Progenitor cell of endocrine pancreas (in vitro differentiated cells): ENCODE data around the gene LLPH. TPM values are rescaled to one million over a fixed set of nuclear protein-coding genes. Genes with fewer than 3 reads are reported as not detected.

Experiments
- DNase-seq: peaks from one replicate; pipeline ENCODE4 v3.0.0; 2021; ENCODE audit warnings: low spot score; ENCODE audit not compliant: unreplicated experiment
- H3K27ac Mint-ChIP-seq: 2 replicates; pipeline ENCODE4 v1.8.0; 2021; ENCODE audit warnings: mild to moderate bottlenecking, moderate library complexity, mixed read lengths
- H3K27me3 Mint-ChIP-seq: 2 replicates; pipeline ENCODE4 v1.8.0; 2021; ENCODE audit warnings: mixed read lengths
- H3K36me3 Mint-ChIP-seq: 2 replicates; pipeline ENCODE4 v1.8.0; 2022; ENCODE audit warnings: mixed read lengths; ENCODE audit not compliant: insufficient read depth
- H3K4me1 Mint-ChIP-seq: 2 replicates; pipeline ENCODE4 v1.8.0; 2021; ENCODE audit warnings: low read depth, mixed read lengths
- H3K4me3 Mint-ChIP-seq: 2 replicates; pipeline ENCODE4 v1.8.0; 2021; ENCODE audit warnings: low read depth, mild to moderate bottlenecking, moderate library complexity, mixed read lengths
- H3K9me3 Mint-ChIP-seq: 2 replicates; pipeline ENCODE4 v1.8.0; 2021; ENCODE audit warnings: low read depth, mixed read lengths
- total RNA-seq: library from RNA; stranded (reverse); gene quantifications from 2 replicates; pipeline ENCODE4 v1.2.1, GENCODE V29; 2021
- TF ChIP-seq, protein P1 (sequence below): fragments of 200-600 bp; sonication (generic); IDR thresholded peaks from one replicate; pipeline ENCODE4 v1.5.0; 2021; ENCODE audit warnings: antibody characterized with exemption, mild to moderate bottlenecking; ENCODE audit not compliant: unreplicated experiment

Gene LLPH
- total RNA-seq, 1 donor from 2014 or later = 22.4 TPM

GRCh38 chr12:66142826-66143225 lies 12.3 kb upstream of the LLPH start:
- Mint-ChIP-seq H3K27ac (no peak overlapping the region), H3K4me1 (no peaks in the 10 kb centered on the region), H3K9me3 (peaks cover 22% of the 10 kb centered on the region), H3K36me3 (peaks cover 26% of the 10 kb centered on the region), H3K4me3 (no peak overlapping the region), H3K27me3 (no peaks in the 10 kb centered on the region)
- DNase-seq = no peak
- TF ChIP-seq, protein P1, sequence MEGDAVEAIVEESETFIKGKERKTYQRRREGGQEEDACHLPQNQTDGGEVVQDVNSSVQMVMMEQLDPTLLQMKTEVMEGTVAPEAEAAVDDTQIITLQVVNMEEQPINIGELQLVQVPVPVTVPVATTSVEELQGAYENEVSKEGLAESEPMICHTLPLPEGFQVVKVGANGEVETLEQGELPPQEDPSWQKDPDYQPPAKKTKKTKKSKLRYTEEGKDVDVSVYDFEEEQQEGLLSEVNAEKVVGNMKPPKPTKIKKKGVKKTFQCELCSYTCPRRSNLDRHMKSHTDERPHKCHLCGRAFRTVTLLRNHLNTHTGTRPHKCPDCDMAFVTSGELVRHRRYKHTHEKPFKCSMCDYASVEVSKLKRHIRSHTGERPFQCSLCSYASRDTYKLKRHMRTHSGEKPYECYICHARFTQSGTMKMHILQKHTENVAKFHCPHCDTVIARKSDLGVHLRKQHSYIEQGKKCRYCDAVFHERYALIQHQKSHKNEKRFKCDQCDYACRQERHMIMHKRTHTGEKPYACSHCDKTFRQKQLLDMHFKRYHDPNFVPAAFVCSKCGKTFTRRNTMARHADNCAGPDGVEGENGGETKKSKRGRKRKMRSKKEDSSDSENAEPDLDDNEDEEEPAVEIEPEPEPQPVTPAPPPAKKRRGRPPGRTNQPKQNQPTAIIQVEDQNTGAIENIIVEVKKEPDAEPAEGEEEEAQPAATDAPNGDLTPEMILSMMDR = no peak

GRCh38 chr12:66141299-66141698 lies 10.7 kb upstream of the LLPH start:
- TF ChIP-seq, protein P1 = no peak

GRCh38 chr12:66140731-66141130 lies 10.2 kb upstream of the LLPH start:
- TF ChIP-seq, protein P1 = no peak
- peaks cover 37% of the 10 kb centered on the region for H3K36me3 Mint-ChIP-seq
- H3K27me3 Mint-ChIP-seq = no peaks in the 10 kb centered on the region
- H3K4me3 Mint-ChIP-seq = no peak overlapping the region
- no peaks in the 10 kb centered on the region for H3K4me1 Mint-ChIP-seq
- no peak overlapping the region for H3K27ac Mint-ChIP-seq
- DNase-seq = no peak
- peaks cover 27% of the 10 kb centered on the region for H3K9me3 Mint-ChIP-seq

More at GRCh38 chr12:66141299-66141698, 10.7 kb upstream of the LLPH start:
- Mint-ChIP-seq H3K4me3 (no peak overlapping the region), H3K9me3 (peaks cover 24% of the 10 kb centered on the region), H3K27ac (no peak overlapping the region), H3K4me1 (no peaks in the 10 kb centered on the region), H3K36me3 (peaks cover 33% of the 10 kb centered on the region), H3K27me3 (no peaks in the 10 kb centered on the region)
- no peak for DNase-seq

- Mint-ChIP-seq H3K4me1 (no peaks in the 10 kb centered on the region), H3K27me3 (no peaks in the 10 kb centered on the region), H3K4me3 (no peak overlapping the region), H3K36me3 (peaks cover 35% of the 10 kb centered on the region), H3K9me3 (peaks cover 27% of the 10 kb centered on the region), H3K27ac (no peak overlapping the region)
- no peak for DNase-seq
- TF ChIP-seq, protein P1 = no peak
Measured at GRCh38 chr12:66139328-66139727, 8.8 kb upstream of the LLPH start.

GRCh38 chr12:66137937-66138336 lies 7.4 kb upstream of the LLPH start:
- Mint-ChIP-seq H3K36me3 (peaks cover 35% of the 10 kb centered on the region), H3K4me3 (no peak overlapping the region), H3K27ac (no peak overlapping the region), H3K9me3 (peaks cover 27% of the 10 kb centered on the region), H3K4me1 (no peaks in the 10 kb centered on the region), H3K27me3 (no peaks in the 10 kb centered on the region)
- no peak for DNase-seq
- TF ChIP-seq, protein P1 = no peak
